HG03159 (cell line): ENCODE data around the gene FGGY.

Source experiments
- ATAC-seq: cut with Tn5 transposase; IDR thresholded peaks from one replicate; pipeline ENCODE4 v1.9.1; 2021; ENCODE audit warnings: mild to moderate bottlenecking, moderate library complexity; ENCODE audit not compliant: unreplicated experiment

Gene FGGY

DNA sequence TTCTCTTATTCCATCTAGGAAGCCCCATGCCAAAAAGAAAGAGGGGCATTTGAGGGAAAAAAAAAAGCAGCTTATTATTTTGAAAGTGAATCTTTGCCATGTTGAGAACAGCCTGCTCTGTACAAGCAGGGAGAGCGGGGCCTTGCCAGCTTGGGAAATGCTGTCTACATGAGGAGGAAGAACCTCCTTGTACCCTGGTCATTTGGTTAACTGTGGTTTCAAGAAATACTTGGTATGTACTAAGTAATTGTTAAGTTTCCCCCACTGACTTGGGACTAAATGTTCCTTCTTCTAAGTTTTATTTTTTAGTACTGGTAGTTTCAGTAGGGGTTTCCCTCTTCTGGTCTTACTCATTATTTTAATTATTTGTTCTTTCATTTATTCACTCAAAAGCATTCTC lies 373.8 kb downstream of the FGGY start:
- no peak for ATAC-seq

DNA sequence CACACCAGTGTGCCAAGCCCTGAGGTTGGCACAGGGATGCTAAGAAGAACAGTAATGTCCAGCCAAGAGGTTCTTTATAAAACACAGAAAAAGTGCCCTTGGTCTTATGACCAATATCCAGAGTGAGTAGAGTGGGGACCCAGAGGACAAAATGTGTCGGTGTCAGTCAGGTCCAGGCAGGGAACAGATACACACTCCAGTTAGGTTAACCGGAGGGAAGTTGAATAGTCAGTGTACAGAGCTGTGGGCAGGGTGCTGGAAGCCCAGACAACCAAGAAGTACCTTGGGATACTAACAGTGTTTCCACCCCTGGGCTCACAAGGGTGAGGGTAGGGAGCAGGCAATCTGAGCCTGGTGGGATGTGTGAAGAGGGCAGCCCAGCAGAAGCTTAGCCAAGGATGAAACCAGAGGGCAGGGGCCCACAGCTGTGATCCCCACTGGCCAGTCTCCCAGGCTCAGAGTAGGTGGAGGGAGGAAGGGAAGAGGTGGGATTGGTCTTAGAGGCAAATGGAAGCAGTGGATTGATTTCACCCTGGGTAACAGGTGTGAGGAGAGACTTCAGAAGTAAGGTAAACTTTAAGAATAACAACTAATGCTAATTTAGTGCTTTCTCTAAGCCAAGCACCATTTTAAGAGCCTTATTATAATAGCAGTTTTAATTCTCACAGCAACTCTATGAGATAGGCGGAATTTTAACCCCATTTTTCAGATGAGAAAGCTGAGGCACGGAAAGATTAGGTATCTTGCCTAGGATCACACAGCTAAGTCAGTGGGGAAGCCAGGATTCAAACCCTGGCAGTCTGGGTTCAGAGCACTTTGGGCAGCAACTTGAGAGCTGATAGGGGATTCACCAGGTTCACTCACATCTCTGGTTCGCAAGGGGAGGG lies 374.4 kb downstream of the FGGY start:
- no peak for ATAC-seq

DNA sequence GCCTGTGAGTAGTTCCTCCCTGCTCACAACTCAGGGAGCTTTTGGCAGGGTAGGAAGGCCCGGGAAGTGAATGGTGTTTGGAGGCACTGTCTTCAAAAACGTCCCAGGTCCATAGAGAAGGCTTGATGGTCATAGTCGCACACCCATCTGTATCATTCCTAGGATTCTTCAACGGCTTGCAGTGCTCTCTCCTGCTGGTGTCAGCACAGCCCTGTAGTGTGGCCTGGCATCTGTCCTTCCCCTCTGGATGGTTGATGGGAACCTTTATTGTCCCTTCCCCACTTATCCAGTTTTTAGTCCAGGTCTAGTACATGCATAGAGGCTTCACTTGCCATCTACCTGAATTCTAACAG lies 375.0 kb downstream of the FGGY start:
- no peak for ATAC-seq

DNA sequence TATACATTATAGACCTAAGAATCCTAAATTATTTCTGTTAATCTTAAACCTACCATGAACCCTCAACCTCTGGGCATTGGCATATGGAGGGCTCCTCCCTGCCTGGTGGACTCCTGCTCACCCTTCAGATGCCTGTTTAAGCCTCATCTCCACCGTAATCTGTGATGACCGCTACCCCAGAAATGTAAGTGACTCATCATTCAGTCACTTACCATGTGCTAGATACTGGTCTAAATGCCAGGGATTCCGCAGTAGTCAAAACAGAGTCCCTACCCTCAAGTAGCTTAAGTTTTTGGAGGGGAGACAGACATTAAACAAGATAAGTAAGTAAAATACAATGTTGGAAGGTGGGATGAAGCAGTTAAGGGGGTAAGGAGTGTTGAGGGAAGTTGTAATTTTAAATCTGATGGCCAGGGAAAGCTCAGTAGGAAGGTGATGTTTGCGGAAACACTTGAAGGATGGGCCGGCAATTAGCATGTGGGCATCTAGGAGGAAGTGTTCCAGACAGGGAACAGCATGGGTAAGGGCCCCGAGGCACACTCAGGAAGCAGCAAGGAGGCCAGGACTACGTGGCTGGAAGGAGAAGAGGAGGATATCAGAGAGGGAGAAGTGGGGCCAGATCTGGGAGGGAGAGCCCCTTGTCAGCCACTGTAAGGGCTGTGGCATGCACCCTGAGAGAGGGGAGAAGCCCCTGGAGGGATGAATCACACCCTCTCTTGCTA lies 376.1 kb downstream of the FGGY start:
- ATAC-seq = no peak

DNA sequence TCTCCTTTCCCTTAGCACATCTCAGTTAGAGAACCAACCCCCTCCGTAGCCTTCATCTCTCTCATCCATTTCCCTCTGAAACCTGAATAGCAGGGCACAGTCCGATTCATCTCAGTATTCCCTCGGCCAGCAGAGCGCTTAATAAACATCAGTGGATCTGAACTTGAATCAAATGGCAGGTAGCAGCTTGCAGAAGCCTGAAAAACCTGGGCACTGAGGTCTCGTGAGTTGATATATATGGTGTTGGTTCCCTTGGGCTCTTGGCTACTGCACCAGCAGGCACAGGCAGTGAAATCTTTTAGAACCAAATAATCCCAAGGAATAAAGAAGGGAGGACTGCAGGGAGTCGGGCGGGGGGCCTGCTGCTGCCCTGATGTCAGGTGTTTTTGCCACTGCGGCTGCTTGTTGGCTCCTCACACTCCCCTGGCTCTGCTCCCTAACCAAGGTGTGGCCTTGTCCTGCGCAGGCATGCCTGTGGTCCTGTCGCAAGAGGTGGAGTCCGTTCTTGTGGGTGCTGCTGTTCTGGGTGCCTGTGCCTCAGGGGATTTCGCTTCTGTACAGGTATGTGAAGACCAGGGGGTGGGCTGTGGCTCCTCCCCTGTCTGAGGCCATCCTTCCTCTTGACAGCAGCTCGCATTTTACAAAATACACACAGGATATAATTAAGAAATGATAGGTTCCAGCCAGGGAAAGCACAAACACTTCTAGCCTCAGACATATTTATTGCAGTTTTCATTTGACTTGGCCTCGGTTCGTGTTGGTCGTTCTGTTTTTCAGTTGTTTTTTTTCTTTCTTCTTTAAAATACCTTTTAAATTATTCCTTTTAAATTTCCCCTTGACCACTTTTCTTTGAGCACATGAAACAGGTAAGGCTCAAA lies 376.9 kb downstream of the FGGY start:
- ATAC-seq = no peak

DNA sequence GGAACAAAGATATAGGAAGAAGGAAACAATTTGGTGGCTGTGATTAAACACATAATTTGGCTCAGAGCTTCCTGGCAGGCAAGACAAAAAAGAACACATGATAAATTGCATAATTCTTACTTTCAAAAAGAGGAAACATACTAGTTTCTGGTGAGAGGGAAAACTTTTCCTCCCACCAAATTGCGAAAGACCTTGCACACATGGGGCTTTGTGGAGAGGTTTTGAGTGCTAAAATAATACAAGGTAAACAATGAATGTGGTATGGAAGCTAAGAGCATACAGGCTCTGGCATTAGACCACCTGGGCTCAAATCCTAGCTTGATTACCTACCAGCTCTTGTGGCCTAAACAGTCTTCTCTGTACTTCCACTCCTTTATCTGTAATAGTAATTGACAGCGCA lies 377.7 kb downstream of the FGGY start:
- ATAC-seq = no peak

DNA sequence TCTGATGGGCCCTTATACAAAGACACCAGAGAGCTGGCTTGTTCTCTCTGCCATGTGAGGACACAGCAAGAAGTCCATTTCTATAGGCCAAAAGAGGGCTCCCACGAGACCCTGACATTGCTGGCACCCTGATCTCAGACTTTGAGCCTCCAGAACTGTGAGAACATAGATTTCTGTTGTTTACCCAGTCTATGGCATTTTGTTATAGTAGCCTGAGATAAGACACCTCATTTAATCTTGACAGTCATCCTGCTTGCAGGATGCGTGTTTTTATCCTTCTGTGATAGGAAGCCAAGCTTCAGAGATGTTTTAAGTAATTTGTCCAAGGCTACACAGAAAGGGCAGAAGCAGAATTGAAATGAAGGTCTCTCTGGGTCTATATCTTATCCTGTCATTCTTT lies 379.0 kb downstream of the FGGY start:
- ATAC-seq = no peak

DNA sequence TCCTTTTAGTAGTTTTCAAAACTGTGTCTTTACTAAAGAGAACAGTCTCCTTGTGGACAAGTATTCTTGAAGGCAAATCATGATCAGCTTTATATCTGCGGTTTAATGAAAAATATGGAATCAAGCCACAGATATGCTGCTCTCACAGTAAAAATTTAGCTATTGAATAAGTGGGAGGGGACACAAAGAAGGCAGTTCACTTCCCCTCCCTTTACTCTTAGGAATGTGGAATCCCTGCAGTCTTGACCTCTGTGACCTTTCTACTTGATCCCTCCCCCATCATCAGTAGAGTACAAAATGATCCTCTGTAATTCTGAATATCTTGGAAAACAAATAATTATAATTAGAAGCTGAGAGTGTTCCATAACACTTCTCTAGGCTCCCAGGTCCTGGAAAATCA lies 381.1 kb downstream of the FGGY start:
- ATAC-seq = no peak

DNA sequence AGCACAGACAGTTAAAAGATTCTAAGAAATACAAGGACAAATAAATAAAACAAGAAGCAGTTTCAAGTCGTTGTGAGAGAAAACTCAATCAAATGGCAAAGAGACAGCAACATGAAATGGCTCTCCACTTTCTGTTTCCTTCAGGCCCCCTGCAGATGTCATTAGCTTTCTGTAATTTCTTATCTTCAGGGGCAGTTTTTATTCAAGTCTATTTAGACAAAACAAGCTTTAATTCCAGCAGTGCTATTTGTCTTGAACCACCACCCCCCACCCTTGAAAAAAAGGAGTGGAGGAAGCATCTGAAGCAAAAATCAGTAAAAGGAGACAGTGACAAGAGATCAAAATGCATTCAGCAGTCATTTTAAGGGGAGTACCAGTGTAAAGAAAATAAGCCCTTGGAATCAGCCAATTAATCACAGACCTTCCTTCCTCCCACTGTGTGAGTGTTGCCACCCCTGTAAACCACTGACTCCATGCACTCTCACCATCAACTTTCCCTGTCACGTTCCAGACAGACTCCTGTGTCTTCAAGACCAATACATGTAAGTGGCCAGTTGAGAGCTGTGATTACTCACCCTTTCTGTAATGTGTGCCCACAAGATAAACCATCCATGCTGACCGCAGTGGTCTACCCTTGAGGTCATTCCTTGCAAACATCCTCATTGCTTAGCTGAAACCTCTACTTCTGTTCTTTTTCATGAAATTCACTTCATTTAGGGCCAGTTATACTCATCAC lies 381.8 kb downstream of the FGGY start:
- no peak for ATAC-seq

DNA sequence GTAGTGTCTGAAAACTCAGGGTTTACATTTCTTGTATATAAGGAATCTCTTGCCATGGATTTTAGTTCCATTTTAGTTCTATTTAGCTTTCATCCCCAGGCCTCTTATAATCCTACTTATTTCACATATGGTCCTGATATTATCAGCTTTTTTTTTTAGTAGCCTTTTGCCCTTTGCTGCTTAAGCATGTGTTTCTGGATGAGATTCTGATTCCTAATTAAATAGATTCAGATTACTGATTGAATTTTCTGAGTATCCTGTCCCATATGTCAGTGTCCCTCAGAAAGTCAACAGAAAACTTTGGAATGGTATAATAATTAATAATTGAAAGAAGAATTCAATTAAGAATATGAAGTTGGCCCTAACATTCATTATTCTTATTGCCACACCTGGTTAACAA lies 383.1 kb downstream of the FGGY start:
- ATAC-seq = no peak

DNA sequence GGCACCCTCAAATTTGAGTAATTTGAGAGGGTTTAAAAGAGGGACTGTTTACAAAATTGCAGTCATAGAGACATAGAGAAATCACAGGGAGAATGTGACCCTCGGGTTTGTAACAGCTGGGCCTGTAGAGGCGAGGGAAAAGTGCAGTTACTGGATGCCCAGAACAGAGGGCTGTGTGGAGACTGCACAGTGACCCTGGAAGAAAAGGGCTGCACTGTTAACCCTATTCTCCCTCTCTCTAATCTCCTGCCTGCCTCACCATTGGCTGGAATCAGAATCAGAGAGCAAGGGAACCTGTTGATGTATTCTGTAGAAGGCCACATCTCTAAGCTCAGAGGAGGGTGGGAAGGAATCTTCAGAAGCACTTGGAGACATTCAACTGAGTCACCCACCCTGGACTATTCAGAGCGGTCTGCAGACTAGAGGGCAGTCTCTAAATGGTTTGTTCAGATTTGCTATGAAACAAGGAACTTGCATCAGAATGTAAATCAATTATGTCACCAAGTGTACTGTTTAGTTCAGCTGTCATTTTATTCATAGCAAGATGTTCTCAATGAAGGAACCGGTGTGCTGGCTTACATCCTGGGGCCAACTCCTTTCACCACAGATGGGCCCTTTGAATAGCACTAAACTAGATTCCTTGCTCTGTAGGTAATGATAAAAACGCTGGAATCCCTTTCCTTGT lies 385.6 kb downstream of the FGGY start:
- ATAC-seq = no peak

DNA sequence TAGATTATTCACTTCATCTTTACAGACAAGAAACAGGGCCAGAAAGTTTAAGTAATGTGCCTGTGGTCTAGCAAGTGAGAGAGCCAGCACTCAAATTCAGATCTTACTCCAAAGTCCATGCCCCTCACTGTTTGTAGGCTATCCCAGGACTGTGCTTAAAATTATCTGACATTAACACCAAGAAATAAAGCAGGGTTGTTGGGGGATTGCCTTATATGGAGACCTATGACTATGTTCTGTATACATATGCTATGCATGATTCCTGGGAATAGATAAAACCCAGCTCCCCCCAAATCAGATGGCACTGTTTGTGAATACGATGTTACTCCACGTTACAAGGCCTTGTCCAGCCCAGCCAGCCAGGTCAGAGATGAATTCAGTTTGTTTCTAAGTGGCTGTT lies 386.3 kb downstream of the FGGY start:
- no peak for ATAC-seq

DNA sequence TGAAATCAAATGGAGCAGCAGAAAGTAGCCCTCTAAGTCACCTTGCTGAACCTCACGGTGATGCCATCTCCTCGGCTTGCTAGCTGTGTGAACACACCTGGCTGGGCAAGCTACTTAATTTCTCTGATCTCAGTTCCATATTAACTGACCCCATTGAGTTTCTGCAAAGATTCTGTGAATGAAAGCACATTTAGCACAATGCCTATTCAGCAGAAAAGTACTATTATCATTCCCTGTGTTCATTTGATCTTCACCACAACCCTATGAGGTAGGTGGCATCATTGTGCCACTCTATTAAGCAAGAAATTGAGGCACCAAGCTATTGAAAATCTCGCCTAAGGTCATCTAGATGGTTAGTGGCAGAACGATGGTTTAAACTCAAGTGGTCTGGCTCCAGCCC lies 387.8 kb downstream of the FGGY start:
- no peak for ATAC-seq

DNA sequence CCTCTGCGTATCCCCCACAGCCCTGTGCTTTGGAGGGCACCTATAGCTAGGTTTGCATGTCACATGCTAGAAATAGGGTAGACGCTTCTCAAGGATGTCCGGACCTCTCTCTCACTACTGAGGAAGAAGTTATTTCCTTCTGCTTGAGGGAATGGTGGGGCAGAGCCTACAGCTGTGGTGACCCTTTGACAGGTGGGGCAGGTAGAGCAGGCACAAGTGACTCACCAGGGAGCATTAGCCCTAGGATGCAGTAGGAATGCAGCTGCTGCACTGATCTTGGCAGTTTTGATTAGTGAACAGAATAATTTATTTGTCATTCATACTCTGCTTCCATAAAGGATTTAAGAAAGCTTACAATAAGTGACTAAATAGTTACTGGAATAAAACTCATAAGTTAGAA lies 388.2 kb downstream of the FGGY start:
- ATAC-seq = no peak

DNA sequence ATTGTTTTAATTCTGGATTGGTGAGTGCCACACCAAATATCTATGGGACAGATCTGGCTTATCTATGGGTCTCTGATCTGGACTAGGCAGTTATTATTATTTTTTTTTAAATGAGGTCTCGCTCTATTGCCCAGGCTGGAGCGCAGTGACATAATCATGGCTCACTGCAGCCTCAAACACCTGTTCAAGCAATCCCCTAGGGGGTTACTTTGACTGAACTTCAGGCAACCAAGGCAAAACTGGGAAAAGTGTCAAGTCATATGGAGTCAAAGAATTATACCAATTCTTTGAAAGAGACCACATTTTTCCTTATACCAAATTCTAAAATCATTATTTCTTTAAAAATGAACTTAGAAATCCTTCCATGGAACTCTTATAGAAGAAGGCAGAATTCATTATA lies 388.8 kb downstream of the FGGY start:
- no peak for ATAC-seq

DNA sequence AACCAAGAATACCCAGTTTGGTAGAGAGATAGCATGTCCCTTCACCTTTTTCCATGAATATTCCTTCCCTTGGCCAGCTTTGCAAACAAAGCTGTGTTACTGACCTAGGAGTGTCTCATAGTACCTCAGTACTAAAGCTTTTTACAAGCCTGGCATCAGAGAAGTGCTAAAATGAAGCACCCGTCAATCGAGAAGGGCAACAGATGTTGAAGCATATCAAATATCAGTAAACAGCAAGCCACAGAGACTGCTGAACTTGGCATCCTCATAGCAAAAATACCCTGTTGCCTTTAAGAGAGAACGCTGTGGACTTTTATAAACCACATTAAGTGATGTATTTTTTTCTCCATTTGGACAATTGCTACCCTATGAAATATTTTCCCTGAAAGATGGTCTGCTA lies 389.3 kb downstream of the FGGY start:
- ATAC-seq = no peak

DNA sequence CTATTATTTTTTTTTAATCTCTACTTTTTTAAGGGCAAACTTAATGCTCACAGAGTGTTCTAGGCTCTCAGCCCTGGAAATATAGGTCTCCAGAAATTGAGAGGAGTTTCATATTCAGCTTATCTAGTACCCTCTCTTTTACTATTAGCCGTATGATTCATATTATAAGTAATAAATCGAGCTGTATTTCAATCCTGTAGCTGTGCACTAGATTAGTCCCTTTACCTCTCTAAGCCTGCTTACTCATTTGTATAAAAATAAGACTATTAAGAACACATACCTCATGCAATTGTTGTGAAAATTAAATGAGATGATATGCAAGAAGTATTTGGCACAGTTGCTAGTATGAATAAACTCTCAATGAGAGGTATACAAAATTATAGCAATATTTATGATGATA lies 389.7 kb downstream of the FGGY start:
- ATAC-seq = no peak

DNA sequence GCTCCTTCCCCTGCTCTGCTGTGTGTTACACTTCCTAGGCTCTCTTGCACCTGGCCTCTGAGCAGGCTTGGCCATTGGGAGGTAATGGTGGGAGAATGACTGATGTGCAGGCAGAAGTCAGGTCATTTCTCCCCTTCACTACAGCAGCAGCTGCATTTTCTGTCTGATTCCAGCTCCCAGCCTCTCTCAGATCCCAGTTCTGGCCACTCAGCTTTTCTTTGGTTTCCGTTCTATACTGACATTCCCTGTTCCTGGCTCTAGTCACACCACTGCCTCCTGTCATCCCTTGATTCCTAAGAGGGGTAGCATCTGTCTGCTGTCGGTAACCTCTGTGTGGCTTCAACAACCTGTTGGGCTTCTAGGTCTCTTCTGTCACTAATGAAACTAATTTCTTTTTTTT lies 390.2 kb downstream of the FGGY start:
- no peak for ATAC-seq

DNA sequence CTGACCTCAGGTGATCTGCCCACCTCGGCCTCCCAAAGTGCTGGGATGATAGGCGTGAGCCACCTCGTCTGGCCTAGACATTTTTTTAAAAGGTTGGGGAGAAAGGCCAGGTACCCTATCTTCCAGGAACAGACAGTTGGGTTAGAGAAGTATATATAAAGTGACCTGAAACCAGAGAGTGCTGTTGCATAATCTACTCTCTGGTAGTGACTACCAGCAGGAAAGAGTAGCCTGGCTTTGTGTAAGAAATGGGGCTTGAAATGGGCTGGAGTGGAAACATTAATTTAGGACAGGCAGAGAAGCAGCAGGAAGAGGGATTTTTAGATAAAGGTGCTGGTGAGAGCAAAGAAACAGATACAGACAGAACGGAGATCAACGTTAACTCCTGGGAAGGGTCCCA lies 392.1 kb downstream of the FGGY start:
- ATAC-seq = no peak

DNA sequence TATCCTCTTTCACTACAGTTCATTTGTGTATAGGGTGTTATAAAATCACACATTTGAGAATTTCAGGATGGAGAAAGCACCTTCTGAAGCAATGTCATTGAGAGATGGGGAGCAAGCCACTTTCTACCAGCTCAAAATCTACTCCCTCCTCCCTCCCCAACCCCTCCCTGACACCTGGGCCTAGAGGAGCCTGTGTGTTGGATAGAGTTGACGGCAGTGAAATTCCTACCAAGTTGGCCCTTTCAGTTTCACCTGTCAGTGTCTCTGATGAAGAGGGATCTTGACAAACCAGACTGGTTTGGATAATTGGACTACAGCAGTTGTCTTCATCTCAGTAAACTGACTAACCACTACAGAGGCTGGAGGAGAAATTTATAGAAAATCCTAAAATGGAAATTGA lies 392.8 kb downstream of the FGGY start:
- no peak for ATAC-seq
